ENCODE results near the gene SLC35F2. TPM values are rescaled to one million over a fixed set of nuclear protein-coding genes. Genes with fewer than 3 reads are reported as not detected.
"Not testable (repeated sequence)": the region's sequence is repeated elsewhere in the genome, so short reads cannot be mapped to it uniquely, and the experiment has no call there.

The SLC35F2 gene
- total RNA-seq, 1 donor from 2014 or later = 13.3 TPM

- H3K27me3 ChIP-seq = no peaks in the 10 kb centered on the region
- DNase-seq (ENCODE audit: extremely low spot score in 2 of 2) = no peak
- H3K27ac ChIP-seq = no peak overlapping the region
- H3K4me3 ChIP-seq = no peak overlapping the region
- intact Hi-C loops (cut with DNase I) = no loop called here
- no peaks in the 10 kb centered on the region for H3K36me3 ChIP-seq
- H3K9me3 ChIP-seq = no peaks in the 10 kb centered on the region
- H3K4me1 ChIP-seq = peaks cover 25% of the 10 kb centered on the region
- TF ChIP-seq POLR2AphosphoS5 (IDR thresholded peaks at IDR 0.05; ENCODE audit: insufficient read depth in 1 of 2, low read depth in 1 of 2) (no peak), POLR2A (IDR thresholded peaks at IDR 0.05) (no peak), CTCF (IDR thresholded peaks at IDR 0.05) (no peak)
Observed at GRCh38 chr11:107836851-107837250, 21.7 kb downstream of the SLC35F2 start.

- Histone ChIP-seq H3K9me3 (no peaks in the 10 kb centered on the region), H3K4me1 (peaks cover 17% of the 10 kb centered on the region), H3K27me3 (no peaks in the 10 kb centered on the region), H3K36me3 (no peaks in the 10 kb centered on the region), H3K27ac (no peak overlapping the region), H3K4me3 (no peak overlapping the region)
- no peak for TF ChIP-seq POLR2A (IDR thresholded peaks at IDR 0.05)
- TF ChIP-seq CTCF (IDR thresholded peaks at IDR 0.05) = no peak
- no peak for TF ChIP-seq POLR2AphosphoS5 (IDR thresholded peaks at IDR 0.05; ENCODE audit: insufficient read depth in 1 of 2, low read depth in 1 of 2)
- intact Hi-C loops (cut with DNase I) = no loop called here
- no peak for DNase-seq (ENCODE audit: extremely low spot score in 2 of 2)
Observed at GRCh38 chr11:107834995-107835394, 23.6 kb downstream of the SLC35F2 start.

- intact Hi-C loops (cut with DNase I); H3K27ac ChIP-seq; H3K4me3 ChIP-seq; H3K4me1 ChIP-seq; H3K27me3 ChIP-seq; DNase-seq (ENCODE audit: extremely low spot score in 2 of 2); H3K9me3 ChIP-seq; H3K36me3 ChIP-seq: not testable (repeated sequence)
Observed at GRCh38 chr11:107833926-107834325, 24.7 kb downstream of the SLC35F2 start.

GRCh38 chr11:107830915-107831540, 27.6 kb downstream of the SLC35F2 start:
- H3K4me1 ChIP-seq = peaks cover 8% of the 10 kb centered on the region
- H3K27ac ChIP-seq = no peak overlapping the region
- TF ChIP-seq CTCF (IDR thresholded peaks at IDR 0.05) = no peak
- no peak for TF ChIP-seq POLR2A (IDR thresholded peaks at IDR 0.05)
- TF ChIP-seq POLR2AphosphoS5 (IDR thresholded peaks at IDR 0.05; ENCODE audit: insufficient read depth in 1 of 2, low read depth in 1 of 2) = no peak
- H3K36me3 ChIP-seq = no peaks in the 10 kb centered on the region
- intact Hi-C loops (cut with DNase I) = no loop called here
- H3K27me3 ChIP-seq = no peaks in the 10 kb centered on the region
- no peak overlapping the region for H3K4me3 ChIP-seq
- H3K9me3 ChIP-seq = no peaks in the 10 kb centered on the region
- no peak for DNase-seq (ENCODE audit: extremely low spot score in 2 of 2)

GRCh38 chr11:107827041-107827440, 31.5 kb downstream of the SLC35F2 start:
- TF ChIP-seq CTCF (IDR thresholded peaks at IDR 0.05) (no peak), POLR2AphosphoS5 (IDR thresholded peaks at IDR 0.05; ENCODE audit: insufficient read depth in 1 of 2, low read depth in 1 of 2) (no peak), POLR2A (IDR thresholded peaks at IDR 0.05) (no peak)

More at GRCh38 chr11:107827041-107827440, 31.5 kb downstream of the SLC35F2 start:
- no peaks in the 10 kb centered on the region for H3K9me3 ChIP-seq
- intact Hi-C loops (cut with DNase I) = no loop called here
- no peaks in the 10 kb centered on the region for H3K36me3 ChIP-seq
- H3K4me1 ChIP-seq = peaks cover 8% of the 10 kb centered on the region
- no peaks in the 10 kb centered on the region for H3K27me3 ChIP-seq
- H3K4me3 ChIP-seq = no peak overlapping the region
- H3K27ac ChIP-seq = no peak overlapping the region
- DNase-seq (ENCODE audit: extremely low spot score in 2 of 2) = no peak

Data from vagina (tissue), 2 donors.